Inflammatory macrophage (primary cell): ENCODE measurements around the gene CACNA2D2.

Source experiments
- DNase-seq, 2 donors: peaks; one replicate each; pipeline ENCODE4 v3.0.0-alpha.2; 2020 to 2022

Gene CACNA2D2

DNA sequence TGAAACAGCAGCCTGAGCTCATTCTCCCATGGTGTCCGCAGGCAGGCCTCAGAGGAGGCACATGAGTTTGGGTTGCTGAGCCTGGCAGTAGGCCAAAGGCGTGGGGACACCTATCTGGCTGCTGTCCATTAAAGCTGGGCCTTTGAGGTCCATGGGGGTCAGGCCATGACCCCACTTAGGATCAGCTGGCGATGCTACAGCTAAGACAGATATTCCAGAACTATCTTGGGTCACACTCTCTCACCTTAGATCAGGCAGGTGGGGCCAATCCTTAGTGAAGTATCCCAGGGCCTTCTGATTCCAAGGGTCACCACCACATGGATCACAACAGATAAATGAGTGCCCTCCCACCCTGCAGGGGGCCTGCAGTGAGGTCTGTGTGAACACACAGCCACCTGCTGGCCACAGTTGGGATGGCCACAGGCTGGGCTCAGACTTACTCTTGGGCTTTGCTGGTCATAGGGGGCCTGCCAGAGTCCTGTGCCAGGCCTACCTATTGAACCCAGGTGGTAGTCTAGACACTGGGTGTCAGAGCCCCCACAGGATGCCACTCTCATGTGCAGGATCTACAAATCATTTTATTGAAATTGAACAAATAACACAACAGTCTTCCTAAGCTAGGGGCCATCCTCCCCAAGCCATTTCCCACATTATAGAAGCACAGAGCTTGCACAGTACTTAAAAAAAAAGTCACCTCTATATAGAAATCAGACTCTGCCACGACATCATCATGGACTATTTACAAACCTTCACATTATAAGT lies 178.9 kb downstream of the CACNA2D2 start:
- DNase-seq, result peak; percentile 60 to 63

DNA sequence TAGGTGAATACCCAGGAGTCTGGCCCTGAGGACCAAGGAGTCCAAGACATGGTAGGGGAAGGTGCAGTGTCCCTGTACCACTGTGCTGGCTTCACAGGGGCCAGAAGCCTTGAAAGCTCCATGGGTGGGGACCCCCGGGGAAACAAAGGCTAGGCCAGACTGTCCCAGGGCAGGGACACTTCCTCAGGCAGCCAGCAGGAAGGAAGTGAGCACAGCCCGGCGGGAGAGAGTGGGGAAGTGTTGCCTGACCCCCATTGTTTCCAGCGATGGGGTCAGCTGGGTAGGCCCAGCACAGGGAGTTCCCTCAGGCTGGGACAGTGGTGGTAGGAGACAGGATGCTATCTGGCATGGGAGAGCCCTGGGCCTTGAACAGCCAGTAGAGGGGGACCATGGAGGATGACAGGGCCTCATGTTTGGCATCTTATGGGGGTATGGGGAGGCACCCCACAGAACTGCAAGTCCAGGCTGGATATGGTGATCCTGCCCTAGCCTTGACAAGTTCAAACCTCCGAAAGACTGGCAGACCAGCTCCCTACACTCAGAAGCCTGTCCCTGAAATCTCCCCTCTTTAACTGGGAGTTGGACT lies 179.7 kb downstream of the CACNA2D2 start:
- peak in 1 of 2 donors; percentile 21 for DNase-seq

DNA sequence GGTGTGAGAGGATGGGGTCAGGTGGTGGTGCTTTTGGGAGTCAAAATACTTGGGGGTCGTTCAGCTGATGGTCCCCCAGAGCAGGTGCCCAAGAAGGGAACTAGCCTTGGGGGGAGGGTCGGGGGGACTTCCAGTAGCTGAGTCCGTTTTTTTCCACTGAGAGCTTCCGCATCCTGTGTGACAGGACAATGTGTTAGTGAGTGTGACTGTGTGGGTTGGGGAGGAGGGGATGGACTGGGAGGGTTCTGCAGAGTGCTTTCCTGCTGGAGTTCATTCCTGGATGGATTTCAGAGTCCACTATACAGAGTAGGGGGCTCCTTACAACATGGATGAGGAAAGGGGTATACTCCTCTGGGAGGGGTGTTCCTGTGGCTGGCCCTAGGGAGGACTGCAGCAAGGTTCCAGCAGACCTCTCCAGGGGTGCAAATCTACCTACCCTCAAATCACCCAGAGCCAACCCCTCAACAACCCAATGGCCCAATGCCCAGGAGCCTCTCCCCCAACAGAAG lies 180.3 kb downstream of the CACNA2D2 start:
- DNase-seq, result peak; percentile 44 to 59

DNA sequence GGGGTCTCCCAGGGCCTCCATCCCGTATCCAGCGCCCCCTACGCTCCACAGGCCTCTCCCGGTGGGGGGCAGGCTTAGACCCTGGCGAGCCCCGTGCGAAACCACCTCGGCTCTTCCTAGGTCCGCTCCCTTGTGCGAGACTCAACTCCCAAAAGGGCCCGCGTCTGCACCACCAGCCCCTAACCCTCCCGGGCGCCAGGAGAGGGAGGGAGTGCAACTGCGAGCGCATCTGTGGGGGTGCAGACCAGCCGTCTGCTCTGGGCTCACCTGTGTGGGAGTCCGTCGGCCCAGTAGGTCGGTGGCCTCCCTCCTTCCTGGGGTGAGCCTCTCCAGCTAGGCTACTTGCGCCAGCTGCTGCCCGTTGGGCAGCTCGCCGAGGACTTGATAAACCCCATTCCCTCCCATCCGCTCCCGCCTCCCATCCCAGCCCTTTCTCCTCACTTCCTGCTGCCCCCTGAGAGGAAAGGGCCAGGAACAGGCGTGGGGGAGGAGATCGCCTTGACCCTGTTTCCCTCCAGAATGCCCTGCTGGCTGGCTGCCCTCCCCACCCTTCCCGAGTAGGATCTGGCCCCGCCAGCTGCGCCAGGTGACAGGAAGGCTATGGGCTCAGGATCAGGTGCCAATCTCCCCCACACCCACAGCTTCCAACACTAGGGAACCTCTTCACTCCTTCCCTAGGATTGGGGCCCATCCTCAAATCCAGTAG lies 180.9 kb downstream of the CACNA2D2 start, which contains the start of gene HYAL2:
HYAL2 (minus strand) TSS at position 360 of the 706 bp plus-strand sequence. CDS start 2,256 bp downstream, outside the sequence.
- no peak for DNase-seq

DNA sequence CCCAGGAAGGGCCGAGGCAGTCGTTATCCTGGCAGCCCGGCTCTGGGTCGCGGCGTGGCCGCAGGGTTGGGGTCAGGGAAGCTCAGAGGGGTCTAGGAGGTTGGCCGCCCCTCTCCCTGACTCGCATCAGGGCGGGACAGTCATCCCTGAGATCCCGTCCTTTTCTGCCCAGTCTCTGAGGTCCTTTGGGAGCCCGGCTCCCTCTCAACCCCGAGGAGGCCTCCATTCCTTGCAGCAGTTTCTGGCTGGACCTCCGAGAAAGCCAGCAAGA lies 181.4 kb downstream of the CACNA2D2 start:
- no peak for DNase-seq

DNA sequence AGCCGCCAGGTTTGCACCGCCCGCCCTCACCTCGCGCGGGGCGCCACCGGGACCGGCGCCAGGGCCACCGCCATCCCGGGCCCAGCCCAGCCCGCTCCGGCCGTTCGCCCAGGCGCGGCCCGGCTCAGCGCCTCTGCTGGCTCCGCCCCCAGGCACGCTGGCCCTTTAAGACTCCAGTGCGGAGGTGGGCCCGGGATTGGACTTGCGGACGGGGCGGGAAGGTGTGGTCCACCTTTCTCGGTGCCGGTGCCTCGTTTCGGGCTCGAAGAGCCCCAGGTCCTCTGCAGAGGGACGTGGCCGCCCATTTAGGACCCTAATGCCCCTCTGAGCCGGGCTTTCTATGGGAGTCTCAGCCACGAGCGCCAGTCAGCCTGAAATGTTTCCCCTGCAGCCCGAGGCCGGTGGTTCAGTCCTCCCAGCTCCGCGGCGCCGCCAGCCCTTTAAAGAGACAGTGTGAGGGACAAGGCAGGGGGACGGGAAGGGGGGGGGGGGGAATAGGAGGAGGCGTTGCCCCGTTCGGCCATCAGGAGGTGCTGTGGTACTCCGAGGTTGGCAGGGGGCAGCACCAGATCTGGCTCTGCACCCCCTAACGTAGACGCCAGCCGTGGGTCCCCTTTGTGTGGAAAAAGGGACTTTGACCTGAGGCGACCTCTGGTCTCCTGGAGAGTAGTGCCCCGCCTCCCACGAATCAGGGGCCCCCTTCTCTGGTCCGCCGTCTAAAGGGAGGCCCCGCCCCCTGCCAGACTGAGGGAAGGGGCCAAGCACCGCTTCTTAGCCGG lies 181.9 kb downstream of the CACNA2D2 start:
- peak; percentile 81 to 91 for DNase-seq

DNA sequence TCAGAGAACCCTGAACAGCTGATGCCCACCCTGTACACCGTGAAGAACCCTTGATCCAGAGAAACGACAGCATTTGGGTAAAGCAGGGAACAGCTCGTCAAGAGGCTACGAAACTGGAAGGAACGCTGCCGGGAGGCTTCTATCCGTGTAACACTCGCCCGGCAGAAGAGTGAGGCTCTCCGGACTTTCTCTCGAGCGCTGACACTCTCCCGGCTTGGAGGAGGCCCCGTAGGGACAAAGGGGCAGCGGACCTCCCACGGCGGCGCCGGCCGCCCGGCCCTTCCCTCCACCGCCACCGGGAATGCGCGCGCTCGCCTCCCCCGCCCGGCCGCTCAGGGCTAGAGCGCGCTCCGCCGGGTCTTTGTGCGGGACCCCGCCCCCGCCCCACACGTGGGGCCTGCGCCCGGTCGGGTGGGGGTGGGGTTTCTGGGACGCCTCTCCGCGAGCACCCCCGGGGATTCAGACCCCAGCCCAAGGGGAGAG lies 182.5 kb downstream of the CACNA2D2 start:
- peak; percentile 60 to 78 for DNase-seq

DNA sequence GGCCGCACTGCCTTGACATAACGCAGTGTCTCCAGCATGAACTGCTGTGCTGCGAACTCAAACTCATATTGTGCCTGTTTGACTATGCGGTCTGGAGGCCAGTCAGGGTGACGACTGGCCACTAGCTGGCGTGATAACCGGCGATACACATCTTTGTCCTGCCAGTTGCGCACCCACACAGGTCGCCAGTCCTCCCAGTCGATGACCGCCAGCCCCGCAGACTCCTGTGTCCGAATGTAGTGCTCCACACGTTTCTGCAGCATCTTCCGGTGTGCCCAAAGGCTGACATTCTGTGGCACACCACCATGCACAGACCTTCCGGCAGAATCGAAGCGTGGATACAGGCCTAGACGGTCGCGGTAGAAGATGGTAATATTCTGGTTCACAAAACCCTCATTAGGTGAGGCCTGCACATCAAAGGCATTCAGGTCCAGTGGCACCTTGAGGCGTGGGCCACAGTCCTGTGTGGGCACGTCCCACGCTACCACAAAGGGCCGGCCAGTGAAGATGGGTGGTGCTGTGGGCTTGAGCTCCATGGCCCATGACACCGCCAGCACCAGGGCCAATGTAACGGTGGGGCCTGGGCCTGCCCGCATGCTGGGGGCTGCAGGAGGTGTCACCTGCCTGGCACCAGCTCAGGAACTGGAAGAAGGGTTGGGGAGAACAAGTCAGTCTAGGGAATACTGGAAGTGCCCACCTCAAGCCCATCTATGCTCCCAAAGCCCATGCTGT lies 183.4 kb downstream of the CACNA2D2 start:
- DNase-seq, result no peak

DNA sequence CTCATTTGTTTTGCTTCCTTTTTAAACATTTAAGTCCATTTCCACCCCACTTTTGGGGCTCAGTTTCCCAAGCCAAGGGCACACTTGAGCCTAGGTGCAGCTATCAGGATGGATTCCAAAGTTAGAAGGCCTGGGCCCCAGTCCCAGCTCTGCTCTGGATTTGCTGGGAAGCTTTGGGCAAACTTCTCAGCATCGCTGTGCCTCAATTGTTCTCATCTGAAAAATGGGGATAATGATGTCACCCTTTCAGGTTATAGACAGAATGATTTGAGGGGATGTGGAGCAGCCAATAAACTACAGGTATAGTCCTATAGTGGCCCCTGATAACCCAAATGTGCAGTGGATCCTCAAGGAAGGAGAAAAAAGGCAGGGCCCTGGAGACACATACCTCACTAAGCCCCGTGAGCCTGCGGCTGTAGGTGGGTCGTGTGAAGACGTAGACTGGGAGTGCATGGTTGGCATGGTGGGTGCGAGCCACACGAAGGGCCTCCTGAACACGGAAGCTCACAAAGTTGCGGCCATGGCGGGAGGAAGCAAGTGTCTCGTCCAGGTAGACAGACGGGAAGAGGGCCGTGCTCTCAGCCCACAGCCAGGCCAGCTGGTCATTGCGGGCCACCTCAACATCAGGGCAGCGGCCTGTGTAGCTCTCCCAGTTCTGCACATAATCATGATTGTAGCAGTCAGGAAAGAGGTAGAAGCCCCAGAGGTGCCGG lies 184.1 kb downstream of the CACNA2D2 start:
- DNase-seq, result no peak

DNA sequence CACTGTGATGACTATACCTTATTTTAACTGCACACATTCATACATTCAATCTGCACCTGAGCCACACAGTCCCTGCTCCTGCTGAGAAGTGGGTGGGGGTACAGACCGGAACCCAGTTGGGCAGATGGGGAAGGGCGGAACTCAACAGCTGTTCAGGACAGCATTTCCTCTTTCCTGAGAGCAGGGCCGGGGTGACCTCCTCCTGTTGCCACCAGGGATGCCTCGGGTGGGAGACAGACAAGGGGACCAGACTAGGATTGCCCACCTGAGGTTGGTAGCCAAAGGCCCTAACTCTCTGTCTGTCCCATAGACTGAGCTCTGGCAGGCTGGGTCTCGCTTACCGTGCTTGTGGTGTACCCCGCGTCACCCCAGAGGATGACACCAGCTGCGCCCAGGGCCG lies 184.8 kb downstream of the CACNA2D2 start:
- peak; percentile 31 to 36 for DNase-seq

DNA sequence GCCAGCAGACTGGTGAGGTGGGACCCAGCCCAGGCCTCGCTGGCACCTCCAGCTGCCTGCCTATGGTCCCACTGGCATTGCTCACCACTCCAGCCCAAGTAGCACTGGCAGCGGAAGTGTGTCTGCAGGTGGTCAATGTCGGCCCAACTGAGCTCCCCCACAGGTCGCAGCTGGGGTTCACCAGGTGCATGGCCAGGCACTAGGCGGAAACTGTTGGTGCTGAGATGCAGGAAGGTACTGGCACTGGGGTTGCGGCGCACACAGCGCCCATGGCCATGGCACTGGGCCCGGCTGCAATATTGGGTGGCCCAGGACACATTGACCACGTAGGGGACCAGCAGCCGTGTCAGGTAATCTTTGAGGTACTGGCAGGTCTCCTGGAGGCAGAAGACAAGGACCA lies 185.3 kb downstream of the CACNA2D2 start:
- DNase-seq, result no peak

DNA sequence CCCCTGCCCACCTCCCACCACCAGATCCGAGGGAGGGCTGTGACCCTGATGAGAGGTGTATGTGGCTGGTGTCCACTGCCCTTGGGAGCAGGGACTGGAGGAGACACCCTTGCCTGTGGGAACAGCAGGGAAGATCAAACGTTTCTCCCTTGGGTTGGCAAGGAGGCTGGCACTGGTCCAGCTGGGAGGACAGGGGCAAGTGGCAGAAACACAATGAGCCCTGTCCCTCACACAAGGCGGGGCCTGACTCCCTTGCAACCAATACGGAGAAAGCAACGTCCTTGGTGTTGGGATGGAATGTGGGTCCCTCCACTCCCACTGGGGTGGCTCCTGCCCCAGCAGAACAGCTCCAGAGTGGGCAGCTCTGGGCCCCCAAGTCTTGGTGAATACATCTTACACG lies 186.1 kb downstream of the CACNA2D2 start:
- DNase-seq, result no peak

DNA sequence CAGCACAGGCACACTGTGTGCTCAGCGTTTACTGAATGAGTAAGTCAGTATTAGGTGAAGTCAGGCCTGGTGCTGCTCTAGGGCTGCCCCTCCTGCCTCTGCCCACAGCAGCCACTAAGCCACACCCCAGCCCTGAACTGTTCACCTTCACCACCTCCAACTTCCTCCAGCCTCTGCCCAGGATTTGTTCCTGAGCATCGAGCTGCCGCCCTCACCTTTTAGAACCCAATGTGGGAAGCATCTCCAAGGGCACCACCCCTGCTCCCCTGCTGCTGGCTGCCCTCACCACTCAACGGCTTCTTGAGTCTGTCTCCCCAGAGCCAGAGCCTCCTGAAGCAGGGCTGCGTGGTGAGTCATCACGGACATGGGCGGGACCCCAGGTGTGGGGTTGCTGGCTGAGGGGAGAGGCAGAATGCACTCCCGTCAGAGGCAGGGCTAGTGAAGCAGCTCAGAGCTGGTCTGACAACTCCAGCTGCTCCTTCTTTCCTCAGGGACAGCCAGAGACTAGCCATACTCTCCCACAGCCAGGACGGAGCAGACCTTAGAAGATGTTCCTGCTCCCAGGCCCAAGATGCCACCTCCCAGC lies 186.7 kb downstream of the CACNA2D2 start:
- no peak for DNase-seq

DNA sequence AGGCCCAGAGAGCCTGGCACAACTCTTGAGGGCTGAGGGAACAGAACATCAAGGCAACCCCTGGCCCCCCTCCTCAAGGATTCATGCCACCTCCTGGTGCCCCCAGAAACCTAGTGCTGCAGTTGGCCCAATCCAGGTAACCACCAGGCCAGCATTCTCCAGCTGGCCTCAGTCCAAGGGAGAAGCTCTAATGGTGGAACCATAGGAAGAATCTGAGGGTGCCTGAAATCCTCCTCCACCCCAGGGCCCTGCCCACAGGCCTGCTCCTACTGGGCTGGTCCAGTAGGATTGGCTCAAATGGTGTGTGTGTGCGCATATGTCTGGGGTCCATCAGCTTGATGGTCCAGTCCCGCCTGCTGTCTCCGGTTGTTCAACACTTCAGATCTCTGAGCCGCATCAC lies 188.6 kb downstream of the CACNA2D2 start:
- no peak for DNase-seq

DNA sequence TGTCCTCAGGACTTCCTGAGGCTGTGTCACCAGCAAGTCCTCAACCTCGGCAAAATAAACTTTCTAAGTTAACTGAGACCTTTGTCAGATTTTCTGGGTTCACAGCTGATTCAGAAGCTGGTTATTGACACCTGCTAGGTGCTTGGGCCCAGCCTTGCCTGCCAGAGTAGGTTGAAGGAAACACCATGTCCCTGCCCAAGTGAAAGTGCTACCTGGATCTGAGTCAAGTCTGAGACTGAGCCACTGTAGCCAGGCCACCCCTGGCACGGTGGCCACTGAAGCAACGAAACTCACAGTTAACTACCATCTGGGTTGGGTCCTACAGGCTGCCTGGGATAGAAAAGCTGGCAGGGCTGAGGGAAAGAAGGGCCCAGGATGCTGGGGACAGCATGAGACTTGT lies 189.1 kb downstream of the CACNA2D2 start:
- no peak for DNase-seq
